Transverse colon (tissue), 3 donors: ENCODE measurements around the gene SIK3.

Experiments
- CTCF ChIP-seq, 5 experiments: fragments of 200-600 bp in 3 of 5; fragments of 450-650 bp in 2 of 5; sonication (generic) in 3 of 5; IDR thresholded peaks; 1 replicate in 2 of 5; 2 replicates in 3 of 5; pipeline ENCODE4 v1.5.1; 2016 to 2017; ENCODE audit warnings: antibody characterized with exemption in 5 of 5, inconsistent platforms in 3 of 5, mild to moderate bottlenecking in 2 of 5, moderate library complexity in 1 of 5
- EP300 ChIP-seq: sonication (generic); formaldehyde crosslinking; IDR thresholded peaks from one replicate; pipeline ENCODE4 v1.6.1; 2017; ENCODE audit warnings: antibody characterized with exemption, low read depth
- POLR2A ChIP-seq: fragments of 450-650 bp; IDR thresholded peaks from one replicate; pipeline ENCODE4 v1.6.1; 2016; ENCODE audit warnings: antibody characterized with exemption, mild to moderate bottlenecking, moderate library complexity

GRCh38 chr11:117073539-117073938, 24.7 kb downstream of the SIK3 start:
- no peak for TF ChIP-seq CTCF (IDR thresholded peaks at IDR 0.05)
- TF ChIP-seq POLR2A, result no peak
- TF ChIP-seq EP300, result no peak
